Natural killer cell (primary cell): ENCODE data around the gene PER1. TPM values are rescaled to one million over a fixed set of nuclear protein-coding genes. Genes with fewer than 3 reads are reported as not detected.

Experiments
- ATAC-seq, 3 donors: fragments of 150-1000 bp in 2 of 3; fragments of 200-7000 bp in 1 of 3; cut with Tn5 transposase; 1 replicate in 1 of 3; 2 replicates in 2 of 3; pipeline ENCODE4 v1.10.0; 2021; ENCODE audit warnings: mild to moderate bottlenecking in 2 of 3, moderate library complexity in 2 of 3
- DNase-seq, 2 donors: peaks; one replicate each; pipeline versions ENCODE4 v3.0.0 to v3.0.0-alpha.2; 2013 to 2021; ENCODE audit warnings: mixed read lengths in 1 of 2
- H3K27ac ChIP-seq: one replicate; pipeline ENCODE4 v1.5.1; 2013; ENCODE audit warnings: mild to moderate bottlenecking, low read length
- H3K27me3 ChIP-seq: one replicate; pipeline ENCODE4 v1.6.1; 2013; ENCODE audit warnings: low read length; ENCODE audit not compliant: control insufficient read depth, insufficient read depth
- H3K36me3 ChIP-seq: one replicate; pipeline ENCODE4 v1.6.1; 2013; ENCODE audit warnings: low read length; ENCODE audit not compliant: control insufficient read depth, insufficient read depth
- H3K4me1 ChIP-seq: one replicate; pipeline ENCODE4 v1.6.1; 2013; ENCODE audit warnings: low read length; ENCODE audit not compliant: control insufficient read depth, insufficient read depth
- H3K4me3 ChIP-seq: one replicate; pipeline ENCODE4 v1.5.1; 2013; ENCODE audit warnings: low read length
- H3K9me3 ChIP-seq: one replicate; pipeline ENCODE4 v1.6.1; 2013; ENCODE audit warnings: low read length; ENCODE audit not compliant: control insufficient read depth, insufficient read depth
- H3K27ac Mint-ChIP-seq, 2 donors: one replicate each; pipeline ENCODE4 v1.8.0; 2022; ENCODE audit warnings: mild to moderate bottlenecking in 2 of 2, mixed read lengths in 2 of 2, moderate library complexity in 1 of 2
- H3K27me3 Mint-ChIP-seq, 2 donors: one replicate each; pipeline ENCODE4 v1.8.0; 2022; ENCODE audit warnings: low read depth in 2 of 2, mixed read lengths in 2 of 2
- H3K36me3 Mint-ChIP-seq: one replicate; pipeline ENCODE4 v1.8.0; 2022; ENCODE audit warnings: mixed read lengths
- H3K4me1 Mint-ChIP-seq, 2 donors: one replicate each; pipeline ENCODE4 v1.8.0; 2022; ENCODE audit warnings: mixed read lengths in 2 of 2
- H3K4me3 Mint-ChIP-seq: one replicate; pipeline ENCODE4 v1.8.0; 2022; ENCODE audit warnings: mild to moderate bottlenecking, moderate library complexity, mixed read lengths
- H3K9me3 Mint-ChIP-seq, 2 donors: one replicate each; pipeline ENCODE4 v1.8.0; 2022; ENCODE audit warnings: mixed read lengths in 2 of 2
- CTCF ChIP-seq: fragments of 200-600 bp; IDR thresholded peaks from one replicate; pipeline ENCODE4 v1.8.0; 2022; ENCODE audit warnings: antibody characterized with exemption
- WGBS: methylation state at CpG from one replicate; pipeline ENCODE4 v1.1.7; 2013; ENCODE audit warnings: missing lambda C conversion rate; ENCODE audit not compliant: insufficient coverage; 5-methylcytosine and 5-hydroxymethylcytosine counted together
- intact Hi-C: fragments of 100-400 bp; cut with micrococcal nuclease; formaldehyde crosslinking; loops from one replicate; pipeline ENCODE4 v1.14.2; 2022
- total RNA-seq, 4 donors: library from RNA; stranded (reverse); fragments of 120-200 nt in 1 of 4; gene quantifications; one replicate each; pipeline versions ENCODE4 v1.2.3 to v1.2.4, GENCODE V29; 2013 to 2022

PER1 gene
- total RNA-seq, 3 donors from 2014 or later (not counting 1 experiment from before 2014, with no cell fraction given) = 636 to 1,422 (median 923) TPM

GRCh38 chr17:8123695-8124349, 28.4 kb downstream of the PER1 start, which contains the start of gene HES7:
Gene HES7, minus strand, starts transcription at chr17:8124106. Its CDS starts 22 bp downstream, at chr17:8124084.
- 3% methylated on average over 29 of the region's 29 CpGs for WGBS

GRCh38 chr17:8122924-8123694, 29.1 kb downstream of the PER1 start:
- WGBS = under 1% methylated on average over 55 of the region's 55 CpGs
- DNase-seq = peak in 1 of 2 donors; percentile 74
- Mint-ChIP-seq H3K9me3 (peaks cover 0 to 2% of the 10 kb centered on the region in 2 donors), H3K36me3 (peaks cover 12% of the 10 kb centered on the region), H3K4me1 (peaks cover 82 to 84% of the 10 kb centered on the region in 2 donors), H3K4me3 (peak overlapping the region; percentile 93), H3K27me3 (peaks cover 52 to 59% of the 10 kb centered on the region in 2 donors), H3K27ac (peak overlapping the region; percentile 53 to 98)
- H3K9me3 ChIP-seq = no peaks in the 10 kb centered on the region
- no peak overlapping the region for H3K27ac ChIP-seq
- no peak for TF ChIP-seq CTCF
- H3K27me3 ChIP-seq = peaks cover 33% of the 10 kb centered on the region
- peaks cover 77% of the 10 kb centered on the region for H3K4me1 ChIP-seq
- ATAC-seq = no peak
- H3K36me3 ChIP-seq = no peaks in the 10 kb centered on the region
- intact Hi-C loops = no loop called here
- H3K4me3 ChIP-seq = peak overlapping the region; percentile 22

More at GRCh38 chr17:8123695-8124349, 28.4 kb downstream of the PER1 start, which contains the start of gene HES7:
- Histone ChIP-seq H3K27ac (no peak within 1 kb of the TSS), H3K4me3 (peak within 1 kb of the TSS; percentile 22), H3K27me3 (peaks cover 33% of the 10 kb centered on the region), H3K9me3 (no peaks in the 10 kb centered on the region), H3K36me3 (no peaks in the 10 kb centered on the region), H3K4me1 (peaks cover 70% of the 10 kb centered on the region)
- peaks cover 50 to 58% of the 10 kb centered on the region in 2 donors for H3K27me3 Mint-ChIP-seq
- intact Hi-C loops = no loop called here
- peaks cover 11% of the 10 kb centered on the region for H3K36me3 Mint-ChIP-seq
- peaks cover 75 to 77% of the 10 kb centered on the region in 2 donors for H3K4me1 Mint-ChIP-seq
- TF ChIP-seq CTCF = no peak
- H3K4me3 Mint-ChIP-seq = peak within 1 kb of the TSS; percentile 93
- ATAC-seq (no peak), DNase-seq (no peak)
- H3K27ac Mint-ChIP-seq = peak within 1 kb of the TSS; percentile 95 to 98
- peaks cover 0 to 2% of the 10 kb centered on the region in 2 donors for H3K9me3 Mint-ChIP-seq

GRCh38 chr17:8122422-8122923, 29.7 kb downstream of the PER1 start:
- peaks cover 12% of the 10 kb centered on the region for H3K36me3 Mint-ChIP-seq
- H3K27ac Mint-ChIP-seq = peak overlapping the region in 1 of 2 donors; percentile 98
- ATAC-seq = no peak

More at GRCh38 chr17:8122422-8122923, 29.7 kb downstream of the PER1 start:
- no peak for TF ChIP-seq CTCF
- no peak overlapping the region for H3K27ac ChIP-seq
- WGBS = 1% methylated on average over 29 of the region's 29 CpGs
- intact Hi-C loops = no loop called here
- no peaks in the 10 kb centered on the region for H3K36me3 ChIP-seq
- H3K4me3 Mint-ChIP-seq = peak overlapping the region; percentile 93
- H3K4me1 ChIP-seq = peaks cover 83% of the 10 kb centered on the region
- no peaks in the 10 kb centered on the region for H3K9me3 ChIP-seq
- H3K9me3 Mint-ChIP-seq = peaks cover 0 to 2% of the 10 kb centered on the region in 2 donors
- H3K4me3 ChIP-seq = peak overlapping the region; percentile 22
- H3K27me3 ChIP-seq = peaks cover 34% of the 10 kb centered on the region
- H3K27me3 Mint-ChIP-seq = peaks cover 52 to 62% of the 10 kb centered on the region in 2 donors
- DNase-seq = peak in 1 of 2 donors; percentile 43
- H3K4me1 Mint-ChIP-seq = peaks cover 88 to 91% of the 10 kb centered on the region in 2 donors
